Measurements from ENCODE around the gene STUB1. TPM values are rescaled to one million over a fixed set of nuclear protein-coding genes. Genes with fewer than 3 reads are reported as not detected.

Gene STUB1
- total and polyA plus RNA-seq, 2 of the 8 experiments (the other 6 are each of a cell fraction or from before 2014, with no cell fraction given) = 89.9 to 103 TPM

DNA sequence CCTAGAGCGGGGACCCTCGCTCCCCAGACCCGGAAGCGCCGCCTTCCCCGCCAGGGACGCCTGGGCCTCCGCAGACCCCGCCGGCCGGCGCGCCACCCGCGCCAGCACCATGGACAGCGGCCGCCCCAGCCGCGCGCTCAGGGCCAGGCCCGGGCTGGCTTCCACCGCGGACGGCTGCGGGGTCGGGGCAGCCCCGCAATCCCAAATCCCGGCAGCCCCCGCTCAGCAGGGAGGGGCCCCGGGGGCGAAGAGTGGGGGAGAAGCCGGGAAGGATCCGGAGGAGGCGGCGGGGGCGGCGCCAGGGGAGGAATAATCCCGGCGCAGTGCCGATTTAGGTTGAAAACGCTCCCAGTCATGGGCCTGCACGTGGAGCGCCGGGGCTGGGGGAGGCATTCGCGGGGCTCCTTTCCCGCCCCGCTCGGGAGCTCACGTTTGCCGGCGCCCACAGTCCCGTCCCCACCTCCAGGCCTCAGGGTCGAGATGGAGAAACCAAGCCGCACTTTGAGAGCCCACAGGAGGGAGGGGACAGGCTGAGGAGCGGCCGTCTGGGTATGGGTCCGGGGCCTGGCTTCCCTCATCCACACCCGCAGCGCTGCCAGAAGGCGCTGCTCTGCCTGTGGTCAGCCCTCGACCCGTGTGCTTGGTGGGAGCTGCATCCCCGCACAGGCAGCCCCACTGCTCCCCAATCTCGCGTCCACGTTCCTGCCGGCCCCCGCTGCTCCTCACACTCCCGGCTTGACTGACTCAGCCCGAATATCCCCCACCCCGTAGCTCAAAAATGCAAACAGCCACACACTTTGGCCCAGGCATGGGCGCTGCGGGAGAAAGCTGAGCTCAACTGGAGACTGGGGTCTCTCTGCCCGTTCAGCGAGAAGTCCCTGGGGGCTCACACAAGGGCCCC is 20.7 kb downstream of the STUB1 start:
- ChIA-PET CTCF (ENCODE audit: partially characterized antibody) (interaction anchor here (0.9 to 33.4 kb wide), 4 partner anchors 12 to 35 kb away, joined by 4 to 977 read pairs (median 30); partner anchors contain the start of genes ANTKMT, CCDC78, CIAO3 and HAGHL), POLR2A (ENCODE audit: partially characterized antibody) (interaction anchor here (1.5 to 4.5 kb wide), 3 partner anchors 11 to 21 kb away, joined by 6 to 30 read pairs (median 12); partner anchors contain the start of genes ANTKMT and WDR24)
- no peak overlapping the region for H3K14ac ChIP-seq (ENCODE audit: insufficient read length)
- no peak overlapping the region; a peak in 1 of 7 replicates for H3K9ac ChIP-seq (replicated peaks in 1 of 4; ENCODE audit: extremely low read depth in 1 of 4, low read depth in 3 of 4, low read length in 3 of 4)
- no peak overlapping the region for H2BK20ac ChIP-seq (ENCODE audit: low read length)
- peaks cover 6 to 26% of the 10 kb centered on the region in 2 experiments for H4K20me1 ChIP-seq (replicated peaks in 1 of 2; ENCODE audit: control insufficient read depth in 1 of 2, insufficient read depth in 2 of 2, low read length in 2 of 2)
- H2BK120ac ChIP-seq (replicated peaks; ENCODE audit: low read depth, low read length) = no peak overlapping the region
- no peak overlapping the region for H4K91ac ChIP-seq (replicated peaks; ENCODE audit: insufficient read length, low read length)
- DNase-seq (ENCODE audit: low read depth in 1 of 2, low spot score in 2 of 2) = peak in 1 of 2 experiments; percentile 92
- H3K9me3 ChIP-seq (ENCODE audit: insufficient read depth in 2 of 2, low read depth in 1 of 2, low read length in 1 of 2) = no peaks in the 10 kb centered on the region
- no peaks in the 10 kb centered on the region for H3K79me2 ChIP-seq (ENCODE audit: control insufficient read depth in 1 of 2, insufficient read depth in 2 of 2, low read length in 2 of 2)
- H2AFZ ChIP-seq (ENCODE audit: low read length) = no peak overlapping the region
- H3K23ac ChIP-seq (ENCODE audit: insufficient read length) = no peak overlapping the region
- H2BK15ac ChIP-seq (ENCODE audit: low read length) = no peak overlapping the region
- no peak overlapping the region for H3K18ac ChIP-seq (ENCODE audit: extremely low read depth, low read length)
- peaks cover 0 to 6% (median 1%) of the 10 kb centered on the region in 4 experiments; a peak in 3 of 7 replicates for H3K4me1 ChIP-seq (replicated peaks in 1 of 4; ENCODE audit: control insufficient read depth in 3 of 4, insufficient read depth in 4 of 4, low read length in 3 of 4)
- no peak overlapping the region for H3K4ac ChIP-seq (replicated peaks; ENCODE audit: insufficient read length, low read depth, low read length)
- H3K27me3 ChIP-seq (replicated peaks in 1 of 4; ENCODE audit: control insufficient read depth in 3 of 4, extremely low read depth in 1 of 4, insufficient read depth in 3 of 4, low read length in 3 of 4) = peaks cover 45 to 80% (median 72%) of the 10 kb centered on the region in 4 experiments
- H4K8ac ChIP-seq (ENCODE audit: extremely low read depth, insufficient read depth, low read length) = no peak overlapping the region
- H2BK5ac ChIP-seq (ENCODE audit: low read depth, low read length) = no peak overlapping the region
- H3K4me3 ChIP-seq (ENCODE audit: extremely low read depth in 1 of 4, insufficient read depth in 2 of 4, low read depth in 3 of 4, low read length in 4 of 4) = peak overlapping the region in 1 of 4 experiments; percentile 33; a peak in 2 of 8 replicates
- no peaks in the 10 kb centered on the region for H3K79me1 ChIP-seq (ENCODE audit: low read depth, low read length)
- WGBS, 2 experiments (ENCODE audit: extremely low coverage in 1 of 2, insufficient coverage in 1 of 2, insufficient read length in 1 of 2, insufficient replicate concordance in 2 of 2, low coverage in 1 of 2, low lambda C conversion rate in 2 of 2, missing lambda C conversion rate in 1 of 2) = 20% methylated on average over 44 of the region's 76 CpGs; no CpG with 5 or more reads in 1 of the 2 experiments
- peak overlapping the region; percentile 33 to 45; a peak in 3 of 4 replicates for H3K4me2 ChIP-seq (ENCODE audit: insufficient read depth in 1 of 2, low read depth in 2 of 2, low read length in 2 of 2)
- no peak overlapping the region for H4K5ac ChIP-seq (ENCODE audit: insufficient read length, low read depth, low read length)
- H3K36me3 ChIP-seq (ENCODE audit: control insufficient read depth in 2 of 4, insufficient read depth in 4 of 4, low read length in 3 of 4) = no peaks in the 10 kb centered on the region
- no peak overlapping the region for H3K27ac ChIP-seq (ENCODE audit: low read depth, low read length)
- H3K56ac ChIP-seq (replicated peaks; ENCODE audit: insufficient read length, low read depth, low read length) = no peak overlapping the region
- no peak overlapping the region for H2BK12ac ChIP-seq (ENCODE audit: low read depth, low read length)
- peaks cover 3% of the 10 kb centered on the region; the same call in 1 of the 2 replicates for H3K23me2 ChIP-seq (ENCODE audit: low read depth, low read length)
- no peak overlapping the region for H2AK5ac ChIP-seq (ENCODE audit: low read depth, low read length)
- FAIRE-seq = no peak
- peak; percentile 32 for TF ChIP-seq TAF7 (optimal IDR thresholded peaks at IDR 0.05; ENCODE audit: borderline replicate concordance, low read depth, low read length)
- 0 out of 2 replicates have a peak, but pooled peaks have one; percentile 31 for TF ChIP-seq EGR1 (IDR thresholded peaks at IDR 0.05; ENCODE audit: borderline replicate concordance, low read depth, low read length)
- TF ChIP-seq, protein P1, sequence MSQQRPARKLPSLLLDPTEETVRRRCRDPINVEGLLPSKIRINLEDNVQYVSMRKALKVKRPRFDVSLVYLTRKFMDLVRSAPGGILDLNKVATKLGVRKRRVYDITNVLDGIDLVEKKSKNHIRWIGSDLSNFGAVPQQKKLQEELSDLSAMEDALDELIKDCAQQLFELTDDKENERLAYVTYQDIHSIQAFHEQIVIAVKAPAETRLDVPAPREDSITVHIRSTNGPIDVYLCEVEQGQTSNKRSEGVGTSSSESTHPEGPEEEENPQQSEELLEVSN (IDR thresholded peaks at IDR 0.05) = peak; percentile 44; the same call in 1 of the 2 replicates
- TF ChIP-seq, protein P2, sequence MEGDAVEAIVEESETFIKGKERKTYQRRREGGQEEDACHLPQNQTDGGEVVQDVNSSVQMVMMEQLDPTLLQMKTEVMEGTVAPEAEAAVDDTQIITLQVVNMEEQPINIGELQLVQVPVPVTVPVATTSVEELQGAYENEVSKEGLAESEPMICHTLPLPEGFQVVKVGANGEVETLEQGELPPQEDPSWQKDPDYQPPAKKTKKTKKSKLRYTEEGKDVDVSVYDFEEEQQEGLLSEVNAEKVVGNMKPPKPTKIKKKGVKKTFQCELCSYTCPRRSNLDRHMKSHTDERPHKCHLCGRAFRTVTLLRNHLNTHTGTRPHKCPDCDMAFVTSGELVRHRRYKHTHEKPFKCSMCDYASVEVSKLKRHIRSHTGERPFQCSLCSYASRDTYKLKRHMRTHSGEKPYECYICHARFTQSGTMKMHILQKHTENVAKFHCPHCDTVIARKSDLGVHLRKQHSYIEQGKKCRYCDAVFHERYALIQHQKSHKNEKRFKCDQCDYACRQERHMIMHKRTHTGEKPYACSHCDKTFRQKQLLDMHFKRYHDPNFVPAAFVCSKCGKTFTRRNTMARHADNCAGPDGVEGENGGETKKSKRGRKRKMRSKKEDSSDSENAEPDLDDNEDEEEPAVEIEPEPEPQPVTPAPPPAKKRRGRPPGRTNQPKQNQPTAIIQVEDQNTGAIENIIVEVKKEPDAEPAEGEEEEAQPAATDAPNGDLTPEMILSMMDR (IDR thresholded peaks at IDR 0.05; ENCODE audit: control extremely low read depth in 1 of 3, insufficient read depth in 1 of 3, low read depth in 1 of 3, low read length in 3 of 3) = 0 out of 4 replicates have a peak, but pooled peaks of 1 of the 3 experiments have one; percentile 3
- no peak for TF ChIP-seq CREB1 (IDR thresholded peaks at IDR 0.05)
- TF ChIP-seq, protein P3, sequence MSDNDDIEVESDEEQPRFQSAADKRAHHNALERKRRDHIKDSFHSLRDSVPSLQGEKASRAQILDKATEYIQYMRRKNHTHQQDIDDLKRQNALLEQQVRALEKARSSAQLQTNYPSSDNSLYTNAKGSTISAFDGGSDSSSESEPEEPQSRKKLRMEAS (IDR thresholded peaks at IDR 0.05) = peak; percentile 67
- TF ChIP-seq BCL11A (IDR thresholded peaks at IDR 0.05; ENCODE audit: low read depth in 2 of 2, low read length in 2 of 2) = no peak
